GM18951 (cell line): ENCODE results near the gene NHERF2.

Experiments used
- POLR2A ChIP-seq: IDR thresholded peaks from 4 replicates; pipeline ENCODE4 v1.6.1; 2011; ENCODE audit warnings: mild to moderate bottlenecking; ENCODE audit not compliant: insufficient read length, insufficient read depth; ENCODE audit errors: extremely low read depth
- in situ Hi-C: fragments of 300-500 bp; cut with MboI; formaldehyde crosslinking; loops from one replicate; pipeline ENCODE4 v1.12.0; 2022; ENCODE audit warnings: low sequenced_read_pairs, mixed read lengths, inconsistent platforms; ENCODE audit not compliant: unreplicated experiment

NHERF2 gene

DNA sequence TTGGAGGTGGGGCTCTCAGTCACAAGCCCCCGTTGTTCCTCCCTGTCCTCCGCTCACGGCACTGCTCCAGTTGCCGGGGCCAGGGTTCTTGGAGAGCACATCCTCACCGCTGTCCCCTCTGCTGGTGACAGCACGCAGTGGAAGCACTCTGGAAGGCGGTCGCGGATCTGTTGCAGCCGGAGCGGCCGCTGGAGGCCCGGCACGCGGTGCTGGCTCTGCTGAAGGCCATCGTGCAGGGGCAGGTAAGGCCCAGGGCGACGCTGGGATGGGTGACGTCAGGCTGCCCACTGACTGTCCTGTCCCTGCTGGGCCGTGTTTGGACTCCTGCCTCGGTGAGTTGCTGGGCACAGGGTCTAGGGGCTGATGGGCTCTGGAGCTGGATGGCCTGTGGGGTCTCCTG, 26.5 kb downstream of the NHERF2 start:
- TF ChIP-seq POLR2A = no peak
- in situ Hi-C loops = no loop called here

DNA sequence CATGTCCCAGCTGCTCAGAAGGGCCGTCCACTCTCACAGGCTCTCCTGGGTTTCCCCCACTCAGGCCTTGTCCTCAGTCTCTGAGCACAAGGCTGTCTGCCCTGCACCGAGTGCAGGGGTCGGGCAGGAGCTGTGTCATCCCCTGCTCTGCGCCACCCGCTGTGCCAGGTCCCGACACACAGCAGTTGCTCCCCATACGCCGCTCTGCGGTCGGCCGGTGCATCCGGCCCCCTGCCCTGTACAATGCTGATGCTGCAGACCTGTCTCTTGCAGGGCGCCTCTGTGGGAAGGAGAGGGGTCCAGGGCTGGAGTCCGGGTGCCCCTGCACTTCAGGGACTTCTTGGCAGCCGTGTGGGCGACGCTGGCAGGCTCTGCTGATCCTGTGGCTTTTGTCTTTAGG, 27.2 kb downstream of the NHERF2 start:
- in situ Hi-C loops = no loop called here
- TF ChIP-seq POLR2A = no peak

DNA sequence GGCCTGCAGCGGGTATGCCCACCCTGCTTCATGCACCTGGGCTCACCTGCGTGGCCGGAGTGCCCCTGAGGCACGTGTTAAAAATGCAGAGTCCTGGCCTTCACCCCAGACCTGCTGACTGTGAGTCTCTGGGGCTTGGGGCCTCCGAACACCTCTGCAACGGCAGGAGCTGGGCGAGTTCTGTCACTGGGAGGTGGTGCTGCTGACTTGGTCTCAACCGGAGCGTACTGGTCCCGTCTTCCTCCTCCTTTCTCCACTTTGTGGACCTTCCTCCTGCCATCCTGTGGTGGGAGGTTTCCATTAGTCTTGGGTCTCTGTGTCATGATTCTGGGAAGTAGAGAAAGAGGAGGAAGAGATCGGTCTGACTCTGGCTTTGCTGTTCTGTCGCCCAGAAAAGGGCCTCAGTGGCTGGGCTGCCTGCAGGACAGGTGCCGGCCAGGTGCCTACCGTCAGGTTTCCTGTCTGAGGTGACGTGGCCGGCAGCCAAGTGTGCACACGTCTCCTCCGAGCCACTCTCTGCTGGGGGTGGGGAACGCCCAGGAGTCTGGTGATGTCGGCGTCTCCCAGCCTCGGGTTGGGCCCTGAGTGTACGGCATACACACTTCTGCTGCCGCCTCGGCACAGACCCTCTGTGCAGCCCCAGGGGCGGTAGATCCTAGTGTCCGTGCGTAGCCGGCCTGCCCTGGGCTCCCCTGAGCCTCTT, 28.0 kb downstream of the NHERF2 start:
- no peak for TF ChIP-seq POLR2A
- in situ Hi-C loops = no loop called here

DNA sequence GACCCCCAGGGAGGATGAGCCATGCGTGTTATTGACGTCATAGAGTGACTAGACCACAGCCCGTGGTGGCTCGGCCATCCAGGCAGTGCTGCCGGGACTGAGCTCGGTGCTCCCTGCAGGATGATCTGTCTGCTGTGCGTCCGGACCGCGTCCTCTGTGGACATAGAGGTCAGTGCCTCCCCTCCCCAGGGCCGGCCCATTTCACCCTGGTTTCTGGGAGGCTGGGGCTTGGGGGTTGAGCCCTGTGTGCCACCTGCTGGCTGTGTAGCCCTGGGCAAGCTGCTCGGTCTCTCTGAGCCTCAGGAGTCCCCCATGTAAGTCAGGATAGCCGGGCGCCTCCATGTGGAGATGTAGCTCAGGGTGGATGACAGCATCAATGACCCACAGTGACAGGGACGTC, 29.4 kb downstream of the NHERF2 start:
- in situ Hi-C loops = no loop called here
- TF ChIP-seq POLR2A = no peak

DNA sequence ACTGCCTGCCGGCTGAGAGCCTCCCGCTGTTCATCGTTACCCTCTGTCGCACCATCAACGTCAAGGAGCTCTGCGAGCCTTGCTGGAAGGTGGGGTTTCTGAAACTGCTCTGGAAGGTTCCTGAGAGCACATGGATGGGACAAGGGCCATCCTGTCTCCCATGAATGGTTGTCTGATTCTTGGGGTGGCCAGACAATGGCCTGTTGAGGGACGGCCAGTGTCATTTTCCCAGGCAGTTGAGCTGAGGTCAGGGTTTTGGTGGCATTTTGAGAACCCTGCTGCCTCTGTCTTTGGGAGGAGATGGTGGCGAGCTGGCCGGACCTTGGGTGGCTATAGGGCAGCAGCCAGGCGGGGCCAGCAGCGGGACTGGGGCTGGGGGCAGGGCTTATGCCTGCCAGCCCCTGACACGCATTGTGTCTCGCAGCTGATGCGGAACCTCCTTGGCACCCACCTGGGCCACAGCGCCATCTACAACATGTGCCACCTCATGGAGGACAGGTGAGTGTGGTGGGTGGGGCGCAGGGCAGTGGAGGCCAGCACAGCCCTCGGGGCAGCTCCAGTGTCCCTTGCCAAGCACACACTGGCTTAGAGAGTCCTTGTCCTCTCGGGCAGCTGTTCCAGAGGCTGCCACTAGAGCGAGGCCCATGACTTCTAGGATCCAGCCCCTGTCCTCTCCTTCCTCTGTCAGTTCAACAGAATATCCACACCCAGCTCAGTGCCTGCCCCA, 30.1 kb downstream of the NHERF2 start:
- TF ChIP-seq POLR2A = no peak
- in situ Hi-C loops = no loop called here

DNA sequence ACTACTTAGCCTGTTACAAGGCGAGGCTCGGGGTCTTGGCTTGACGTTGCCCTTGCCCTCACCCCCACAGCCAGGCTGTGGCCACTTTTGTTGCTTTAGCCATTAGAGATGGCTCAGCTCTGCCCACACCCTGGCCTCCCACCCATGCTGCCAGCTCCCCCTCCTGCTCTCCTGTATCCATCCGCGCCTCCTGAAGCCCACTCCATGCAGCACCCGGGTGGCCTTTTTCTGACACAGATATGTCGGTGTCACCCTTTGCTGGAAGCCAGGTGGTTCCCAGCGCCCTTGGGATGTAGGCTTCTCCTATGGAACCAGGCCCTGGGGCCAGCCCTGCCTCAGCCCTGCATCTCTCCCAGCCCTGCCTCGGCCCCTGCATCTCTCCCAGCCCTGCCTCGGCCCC, 30.7 kb downstream of the NHERF2 start:
- in situ Hi-C loops = no loop called here
- no peak for TF ChIP-seq POLR2A

DNA sequence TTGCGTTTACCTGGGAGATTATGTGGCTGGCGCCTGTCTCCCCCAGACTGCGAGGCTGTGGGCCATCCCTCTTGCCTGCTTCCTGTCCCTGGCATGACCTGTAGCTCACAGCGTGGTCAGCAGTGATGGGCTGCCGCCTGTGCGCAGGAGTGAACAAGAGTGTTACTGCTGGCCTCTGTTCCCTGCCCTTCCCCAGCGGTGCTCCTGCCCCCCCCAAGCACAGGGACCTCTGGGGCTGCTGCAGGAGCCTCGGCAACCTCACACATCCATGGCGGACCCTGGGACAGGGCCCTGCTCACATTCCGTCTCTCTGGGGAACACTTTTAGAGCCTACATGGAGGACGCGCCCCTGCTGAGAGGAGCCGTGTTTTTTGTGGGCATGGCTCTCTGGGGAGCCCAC, 31.7 kb downstream of the NHERF2 start:
- no peak for TF ChIP-seq POLR2A
- in situ Hi-C loops = no loop called here

DNA sequence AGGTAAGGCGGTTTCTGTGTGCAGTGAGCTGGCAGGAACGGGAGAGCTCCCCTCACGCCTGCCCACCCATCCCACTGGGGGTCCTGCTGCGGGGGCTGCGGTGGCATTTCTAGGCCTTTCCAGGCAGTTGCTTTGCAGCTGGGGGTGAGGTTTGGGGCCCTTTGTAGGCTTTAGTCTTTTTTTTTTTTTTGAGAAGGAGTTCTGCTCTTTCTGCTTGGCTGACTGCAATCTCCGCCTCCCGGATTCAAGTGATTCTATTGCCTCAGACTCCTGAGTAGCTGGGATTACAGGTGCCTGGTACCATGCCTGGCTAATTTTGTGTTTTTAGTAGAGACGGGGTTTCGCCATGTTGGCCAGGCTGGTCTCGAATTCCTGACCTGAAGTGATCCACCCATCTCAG, 32.2 kb downstream of the NHERF2 start:
- TF ChIP-seq POLR2A = no peak
- in situ Hi-C loops = no loop called here

DNA sequence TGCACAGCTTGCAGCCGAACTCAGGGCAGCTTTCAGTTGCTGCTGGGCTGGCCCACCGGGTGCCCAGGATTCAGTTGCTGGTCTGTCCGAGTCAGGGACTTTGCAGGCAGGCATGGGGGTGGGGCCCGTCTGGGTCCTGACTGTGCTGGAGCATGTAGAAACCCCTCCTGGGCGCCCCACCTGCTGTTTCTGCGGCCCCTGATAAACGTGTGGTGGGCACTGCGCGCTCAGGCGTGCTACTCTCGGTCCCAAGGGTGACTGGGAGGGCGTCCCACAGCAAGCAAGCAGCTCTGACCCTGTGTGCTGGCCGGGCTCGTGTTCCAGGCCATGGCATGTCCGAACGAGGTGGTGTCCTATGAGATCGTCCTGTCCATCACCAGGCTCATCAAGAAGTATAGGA, 33.6 kb downstream of the NHERF2 start:
- in situ Hi-C loops = no loop called here
- TF ChIP-seq POLR2A = no peak

DNA sequence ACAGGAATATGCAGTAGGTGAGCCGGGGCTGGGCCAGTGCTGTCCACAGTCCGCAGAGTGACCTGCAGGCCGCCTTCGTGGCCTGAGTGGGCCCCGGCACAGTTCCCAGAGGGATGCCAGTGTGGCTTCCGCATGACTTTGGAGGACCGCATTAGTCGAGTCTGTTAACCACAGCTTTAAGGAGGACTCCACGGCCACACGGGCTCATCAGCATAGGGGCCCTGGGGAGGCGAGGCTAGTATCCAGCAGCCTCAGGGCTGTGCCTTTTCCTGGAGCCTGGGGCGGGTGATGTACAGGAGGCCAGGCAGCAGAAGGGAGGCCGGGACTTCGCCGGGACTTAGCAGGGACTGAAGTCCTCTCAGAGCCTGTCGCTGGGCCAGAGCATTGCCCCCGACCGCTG, 34.3 kb downstream of the NHERF2 start:
- in situ Hi-C loops = no loop called here
- TF ChIP-seq POLR2A = no peak

DNA sequence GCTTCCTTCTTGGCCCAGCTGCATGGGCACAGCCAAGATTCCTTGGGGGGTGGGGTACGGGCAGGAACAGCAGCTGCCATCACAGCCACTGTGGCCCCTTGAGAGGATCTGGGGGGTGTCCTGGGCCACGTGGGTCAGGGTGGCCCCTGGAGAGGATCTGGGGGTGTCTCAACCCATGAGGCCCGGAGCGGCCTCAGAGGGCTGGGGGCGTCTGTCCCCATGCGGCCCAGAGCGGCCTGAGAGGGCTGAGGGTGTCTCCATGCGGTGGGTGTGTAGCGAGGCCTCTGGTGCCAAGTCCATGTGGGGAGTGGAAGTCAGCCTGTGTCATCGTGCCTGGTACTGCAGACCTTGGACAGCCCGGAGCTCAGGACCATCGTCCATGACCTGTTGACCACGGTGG, 34.8 kb downstream of the NHERF2 start:
- in situ Hi-C loops = no loop called here

DNA sequence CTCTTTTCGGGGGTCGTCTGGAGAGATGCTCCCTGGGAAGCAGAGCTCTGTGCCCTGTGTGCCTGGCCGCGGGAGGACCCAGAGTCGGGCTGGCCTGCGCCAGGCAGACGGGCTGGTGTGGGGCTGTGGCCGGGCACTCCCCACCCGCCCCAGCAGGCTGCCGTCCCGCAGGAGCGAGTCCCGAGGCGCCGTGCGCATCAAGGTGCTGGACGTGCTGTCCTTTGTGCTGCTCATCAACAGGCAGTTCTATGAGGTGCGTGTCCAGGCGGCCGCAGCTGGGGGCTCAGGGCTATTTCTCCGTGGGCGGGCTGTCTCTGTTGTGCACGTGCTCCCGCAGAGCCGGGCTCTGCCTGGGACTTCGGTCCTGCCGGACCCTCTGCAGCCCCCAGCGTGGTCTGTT, 36.1 kb downstream of the NHERF2 start:
- TF ChIP-seq POLR2A = no peak
- in situ Hi-C loops = no loop called here

More for the DNA sequence above, 34.8 kb downstream of the NHERF2 start:
- TF ChIP-seq POLR2A = no peak

DNA sequence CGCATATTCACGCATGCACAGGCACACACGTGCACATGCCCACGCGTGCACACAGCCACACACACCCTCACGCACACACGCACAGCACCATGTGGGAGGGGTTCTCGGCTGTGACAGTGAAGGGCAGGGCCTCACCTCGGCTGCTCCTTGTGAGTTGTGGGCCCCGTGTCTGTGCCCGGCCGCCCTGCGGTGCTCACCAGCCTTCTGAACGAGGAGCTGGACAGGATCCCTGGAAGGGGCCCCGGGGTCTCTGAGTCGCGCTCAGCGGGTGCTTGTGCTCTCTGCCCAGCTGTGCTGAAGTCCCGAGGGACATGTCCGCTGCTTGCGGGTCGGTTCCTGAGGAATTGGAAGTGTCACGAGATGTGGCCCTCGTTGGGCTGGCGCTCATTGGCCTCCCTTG, 37.2 kb downstream of the NHERF2 start:
- in situ Hi-C loops = no loop called here
- TF ChIP-seq POLR2A = no peak

DNA sequence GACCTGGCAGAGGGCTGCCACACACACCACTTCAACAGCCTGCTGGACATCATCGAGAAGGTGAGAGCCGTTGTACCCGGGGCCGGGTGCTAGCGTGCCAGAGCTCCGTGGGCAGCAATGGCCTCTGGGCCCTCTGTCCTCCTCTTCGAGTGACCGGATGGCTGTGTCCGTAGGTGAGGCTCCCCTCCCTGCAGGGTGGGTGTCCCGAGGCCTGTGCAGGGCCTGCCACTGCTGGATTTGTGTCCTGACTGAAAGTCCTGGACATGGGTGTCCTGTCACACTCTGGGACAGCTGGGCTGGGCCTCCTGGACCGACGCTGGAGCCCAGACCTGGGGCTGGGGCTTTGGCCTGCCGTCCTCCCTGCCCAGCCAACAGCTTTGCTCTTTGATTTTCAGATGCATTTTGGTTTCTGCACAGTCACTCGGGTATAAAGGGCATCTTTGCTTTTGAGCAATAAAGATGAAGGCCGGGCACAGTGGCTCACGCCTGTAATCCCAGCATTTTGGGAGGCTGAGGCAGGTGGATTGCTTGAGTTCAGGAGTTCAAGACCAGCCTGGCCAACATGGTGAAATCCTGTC, 37.8 kb downstream of the NHERF2 start:
- no peak for TF ChIP-seq POLR2A
- in situ Hi-C loops = no loop called here

DNA sequence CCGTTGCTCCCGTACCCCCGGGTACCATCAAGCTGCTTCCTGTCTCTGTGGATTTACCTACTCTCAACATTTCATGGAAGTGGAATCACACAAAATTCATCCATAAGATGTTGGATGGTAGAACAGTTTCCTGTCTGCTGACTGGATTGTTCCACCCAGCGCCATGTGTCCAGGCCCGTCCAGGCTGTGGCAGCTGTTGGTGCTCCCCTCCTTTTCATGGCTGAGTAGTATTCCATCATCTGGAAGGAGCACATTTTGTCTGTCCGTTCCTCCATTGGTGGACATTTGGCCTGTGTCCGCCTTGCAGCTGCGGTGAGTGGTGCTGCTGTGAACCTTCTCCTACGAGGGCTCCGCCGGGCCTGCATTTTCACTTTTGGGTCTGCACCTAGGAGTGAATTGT, 39.4 kb downstream of the NHERF2 start:
- no peak for TF ChIP-seq POLR2A
- in situ Hi-C loops = no loop called here
